Spleen (tissue), 11 donors: Measurements from ENCODE around the gene PPP3CA. TPM values are rescaled to one million over a fixed set of nuclear protein-coding genes. Genes with fewer than 3 reads are reported as not detected.

Source experiments
- DNase-seq: peaks from one replicate; pipeline ENCODE4 v3.0.0-alpha.2; 2020
- H3K27ac ChIP-seq, 8 donors: fragments of 200-600 bp; sonication (generic) in 7 of 8; 1 replicate in 4 of 8; 2 replicates in 4 of 8; pipeline versions ENCODE4 v1.5.0 to v1.8.0; 2016 to 2021; ENCODE audit warnings: inconsistent platforms in 4 of 8, mild to moderate bottlenecking in 4 of 8, moderate library complexity in 1 of 8
- H3K27me3 ChIP-seq, 7 donors: fragments of 200-600 bp; sonication (generic) in 6 of 7; replicated peaks in 1 of 7; 1 replicate in 4 of 7; 2 replicates in 3 of 7; pipeline versions ENCODE4 v1.5.0 to v1.8.0; 2016 to 2021; ENCODE audit warnings: inconsistent platforms in 3 of 7, mild to moderate bottlenecking in 1 of 7
- H3K36me3 ChIP-seq, 6 donors: fragments of 200-600 bp; sonication (generic) in 5 of 6; 1 replicate in 4 of 6; 2 replicates in 2 of 6; pipeline versions ENCODE4 v1.5.0 to v1.8.0; 2016 to 2021; ENCODE audit warnings: inconsistent platforms in 2 of 6
- H3K4me1 ChIP-seq, 6 donors: fragments of 200-600 bp; sonication (generic) in 5 of 6; 1 replicate in 3 of 6; 2 replicates in 3 of 6; pipeline versions ENCODE4 v1.5.0 to v1.8.0; 2016 to 2021; ENCODE audit warnings: inconsistent platforms in 3 of 6
- H3K4me3 ChIP-seq, 8 donors: fragments of 200-600 bp; sonication (generic) in 7 of 8; 1 replicate in 4 of 8; 2 replicates in 4 of 8; pipeline versions ENCODE4 v1.5.0 to v1.8.0; 2016 to 2021; ENCODE audit warnings: inconsistent platforms in 4 of 8, mild to moderate bottlenecking in 4 of 8, moderate library complexity in 2 of 8
- H3K9me3 ChIP-seq, 8 donors: fragments of 200-600 bp; sonication (generic) in 7 of 8; 1 replicate in 4 of 8; 2 replicates in 4 of 8; pipeline versions ENCODE4 v1.5.0 to v1.8.0; 2016 to 2021; ENCODE audit warnings: inconsistent platforms in 4 of 8
- CTCF ChIP-seq, 11 experiments: fragments of 200-600 bp in 7 of 11; fragments of 450-650 bp in 4 of 11; sonication (generic) in 4 of 11; IDR thresholded peaks in 8 of 11; conservative IDR thresholded peaks in 3 of 11; 1 replicate in 7 of 11; 2 replicates in 4 of 11; pipeline versions ENCODE4 v1.4.0 to v1.8.0; 2016 to 2021; ENCODE audit warnings: antibody characterized with exemption in 11 of 11, inconsistent platforms in 4 of 11, mild to moderate bottlenecking in 1 of 11
- POLR2A ChIP-seq, 3 donors: fragments of 450-650 bp; IDR thresholded peaks; one replicate each; pipeline ENCODE4 v1.5.1; 2017; ENCODE audit warnings: antibody characterized with exemption in 3 of 3, mild to moderate bottlenecking in 1 of 3
- POLR2AphosphoS5 ChIP-seq, 3 donors: sonication (generic); formaldehyde crosslinking; IDR thresholded peaks; one replicate each; pipeline ENCODE4 v1.5.1; 2017; ENCODE audit warnings: antibody characterized with exemption in 3 of 3
- WGBS, 5 donors: extraction: QIAGEN DNeasy Blood & Tissue Kit in 3 of 5; methylation state at CpG; one replicate each; pipeline versions ENCODE4 v1.1.5 to v1.1.7; 2013 to 2018; 5-methylcytosine and 5-hydroxymethylcytosine counted together
- intact Hi-C: fragments of 100-400 bp; cut with DNase I; formaldehyde crosslinking; loops from one replicate; pipeline ENCODE4 v1.15.0; 2023; ENCODE audit warnings: low total_unique reads
- polyA plus RNA-seq, 3 donors: library from polyadenylated mRNA; stranded (reverse); fragments of 200-250 nt; gene quantifications; one replicate each; pipeline ENCODE4 v1.2.1, GENCODE V29; 2013
- total RNA-seq, 7 donors: library from RNA; depleted of rRNA in 3 of 7; stranded (reverse); fragments of >200 nt in 3 of 7; fragmentation: NEBNext Ultra II Directional in 4 of 7; extraction: Animal tissue kit (Norgen Biotek cat#: 25700) in 4 of 7; gene quantifications; one replicate each; pipeline versions ENCODE4 v1.1.0 to v1.2.1, GENCODE V29; 2016 to 2021
- donor health status: healthy with polysubstance abuse.
- donor health status: DM: no; HTN: no; CAD: no; lungs with moderate emphysema.
- donor health status: DM: no; HTN: no; CAD: no.
- donor health status: Bipolar disorder and iron deficiency.
- donor health status: healthy.
- donor health status: DM: no; HTN: no; CAD: no.
- donor health status: DM: yes; HTN: yes; CAD: no.

PPP3CA gene
- total and polyA plus RNA-seq, 10 donors, result 15.5 to 50.0 (median 39.6) TPM

GRCh38 chr4:100986360-100986868 is 360.9 kb downstream of the PPP3CA start:
- 86 to 91% (median 86%) methylated on average over 8 of the region's 8 CpGs for WGBS, 5 donors
- Histone ChIP-seq H3K36me3 (no peaks in the 10 kb centered on the region), H3K9me3 (no peaks in the 10 kb centered on the region), H3K4me1 (peaks cover 0 to 8% (median 0%) of the 10 kb centered on the region in 6 donors), H3K27ac (no peak overlapping the region), H3K27me3 (no peaks in the 10 kb centered on the region), H3K4me3 (no peak overlapping the region)
- intact Hi-C loops, result no loop called here
- no peak for TF ChIP-seq POLR2AphosphoS5 (IDR thresholded peaks at IDR 0.05)
- no peak for TF ChIP-seq POLR2A (IDR thresholded peaks at IDR 0.05)
- no peak for TF ChIP-seq CTCF (IDR thresholded peaks at IDR 0.05 in 8 of 11, conservative IDR thresholded peaks at IDR 0.05 in 3 of 11)
- peak; percentile 38 for DNase-seq

- intact Hi-C loops, result no loop called here
- TF ChIP-seq CTCF (IDR thresholded peaks at IDR 0.05 in 8 of 11, conservative IDR thresholded peaks at IDR 0.05 in 3 of 11), result no peak
- no peak for TF ChIP-seq POLR2A (IDR thresholded peaks at IDR 0.05)
- TF ChIP-seq POLR2AphosphoS5 (IDR thresholded peaks at IDR 0.05), result no peak
- Histone ChIP-seq H3K36me3 (no peaks in the 10 kb centered on the region), H3K9me3 (no peaks in the 10 kb centered on the region), H3K27ac (no peak overlapping the region), H3K4me1 (peaks cover 0 to 13% (median 0%) of the 10 kb centered on the region in 6 donors), H3K27me3 (no peaks in the 10 kb centered on the region), H3K4me3 (no peak overlapping the region)
- DNase-seq, result peak; percentile 39
- 84 to 97% (median 93%) methylated on average over 3 of the region's 3 CpGs for WGBS, 5 donors
Observed at GRCh38 chr4:100985576-100985975, 361.8 kb downstream of the PPP3CA start.

- no peaks in the 10 kb centered on the region for H3K36me3 ChIP-seq
- H3K9me3 ChIP-seq, result no peaks in the 10 kb centered on the region
- no peak overlapping the region for H3K27ac ChIP-seq
- peaks cover 0 to 13% (median 0%) of the 10 kb centered on the region in 6 donors for H3K4me1 ChIP-seq
- intact Hi-C loops, result no loop called here
- no peaks in the 10 kb centered on the region for H3K27me3 ChIP-seq
- H3K4me3 ChIP-seq, result no peak overlapping the region
- no peak for DNase-seq
- TF ChIP-seq POLR2A (IDR thresholded peaks at IDR 0.05) (no peak), CTCF (IDR thresholded peaks at IDR 0.05 in 8 of 11, conservative IDR thresholded peaks at IDR 0.05 in 3 of 11) (no peak), POLR2AphosphoS5 (IDR thresholded peaks at IDR 0.05) (no peak)
Observed at GRCh38 chr4:100984901-100985300, 362.4 kb downstream of the PPP3CA start.

GRCh38 chr4:100983426-100983825 is 363.9 kb downstream of the PPP3CA start:
- WGBS, 5 donors, result 46 to 69% (median 55%) methylated on average over 1 of the region's 1 CpG
- no peak overlapping the region for H3K4me3 ChIP-seq
- DNase-seq, result no peak
- H3K4me1 ChIP-seq, result peaks cover 0 to 13% (median 0%) of the 10 kb centered on the region in 6 donors
- H3K27me3 ChIP-seq, result no peaks in the 10 kb centered on the region
- intact Hi-C loops, result no loop called here
- TF ChIP-seq POLR2A (IDR thresholded peaks at IDR 0.05) (no peak), POLR2AphosphoS5 (IDR thresholded peaks at IDR 0.05) (no peak), CTCF (IDR thresholded peaks at IDR 0.05 in 8 of 11, conservative IDR thresholded peaks at IDR 0.05 in 3 of 11) (no peak)
- no peaks in the 10 kb centered on the region for H3K36me3 ChIP-seq
- H3K9me3 ChIP-seq, result no peaks in the 10 kb centered on the region
- no peak overlapping the region for H3K27ac ChIP-seq
